ENCODE results near the gene STAB1.

STAB1 gene

DNA sequence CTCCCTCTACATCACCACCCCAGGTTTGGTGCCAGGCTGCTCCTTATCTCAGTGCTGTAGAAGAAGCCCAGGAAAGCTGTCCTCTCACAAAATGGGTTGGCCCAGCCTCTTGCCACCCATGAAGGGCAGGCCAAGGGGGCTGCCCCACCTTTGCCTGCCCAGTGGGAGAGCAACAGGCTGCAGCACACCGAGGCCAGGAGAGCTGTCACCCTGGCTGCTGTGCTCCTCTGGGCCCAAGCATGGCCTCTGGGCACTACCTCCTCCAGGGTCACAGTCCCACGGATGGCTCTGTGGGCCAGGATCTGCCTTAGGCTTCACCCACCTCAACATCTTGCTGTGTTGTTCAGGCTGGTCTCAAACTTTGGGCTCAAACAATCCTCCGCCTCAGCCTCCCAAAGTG, 6.4 kb upstream of the STAB1 start:
- Mint-ChIP-seq H3K27ac (no peak overlapping the region), H3K4me1 (ENCODE audit: low read depth) (no peaks in the 10 kb centered on the region)

DNA sequence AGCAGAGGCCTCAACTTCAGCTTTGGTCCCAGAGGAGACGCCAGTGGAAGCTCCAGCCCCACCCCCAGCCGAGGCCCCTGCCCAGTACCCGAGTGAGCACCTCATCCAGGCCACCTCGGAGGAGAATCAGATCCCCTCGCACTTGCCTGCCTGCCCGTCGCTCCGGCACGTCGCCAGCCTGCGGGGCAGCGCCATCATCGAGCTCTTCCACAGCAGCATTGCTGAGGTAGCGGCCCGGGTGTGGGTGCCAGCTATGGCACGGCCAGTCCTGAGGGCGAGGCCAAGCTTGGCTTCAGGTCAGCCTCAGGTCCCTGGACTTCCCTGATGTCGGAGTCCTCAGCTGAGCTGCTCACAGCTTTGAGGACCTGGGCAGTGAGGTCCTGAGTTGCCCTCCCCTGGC, 5.7 kb upstream of the STAB1 start:
- Mint-ChIP-seq H3K9me3 (no peaks in the 10 kb centered on the region), H3K36me3 (ENCODE audit: low read depth) (peaks cover 26% of the 10 kb centered on the region), H3K27me3 (no peaks in the 10 kb centered on the region), H3K4me1 (ENCODE audit: low read depth) (no peaks in the 10 kb centered on the region), H3K4me3 (no peak overlapping the region), H3K27ac (no peak overlapping the region)

More for the DNA sequence above, 6.4 kb upstream of the STAB1 start:
- Mint-ChIP-seq H3K36me3 (ENCODE audit: low read depth) (peaks cover 26% of the 10 kb centered on the region), H3K9me3 (no peaks in the 10 kb centered on the region), H3K4me3 (no peak overlapping the region), H3K27me3 (no peaks in the 10 kb centered on the region)

DNA sequence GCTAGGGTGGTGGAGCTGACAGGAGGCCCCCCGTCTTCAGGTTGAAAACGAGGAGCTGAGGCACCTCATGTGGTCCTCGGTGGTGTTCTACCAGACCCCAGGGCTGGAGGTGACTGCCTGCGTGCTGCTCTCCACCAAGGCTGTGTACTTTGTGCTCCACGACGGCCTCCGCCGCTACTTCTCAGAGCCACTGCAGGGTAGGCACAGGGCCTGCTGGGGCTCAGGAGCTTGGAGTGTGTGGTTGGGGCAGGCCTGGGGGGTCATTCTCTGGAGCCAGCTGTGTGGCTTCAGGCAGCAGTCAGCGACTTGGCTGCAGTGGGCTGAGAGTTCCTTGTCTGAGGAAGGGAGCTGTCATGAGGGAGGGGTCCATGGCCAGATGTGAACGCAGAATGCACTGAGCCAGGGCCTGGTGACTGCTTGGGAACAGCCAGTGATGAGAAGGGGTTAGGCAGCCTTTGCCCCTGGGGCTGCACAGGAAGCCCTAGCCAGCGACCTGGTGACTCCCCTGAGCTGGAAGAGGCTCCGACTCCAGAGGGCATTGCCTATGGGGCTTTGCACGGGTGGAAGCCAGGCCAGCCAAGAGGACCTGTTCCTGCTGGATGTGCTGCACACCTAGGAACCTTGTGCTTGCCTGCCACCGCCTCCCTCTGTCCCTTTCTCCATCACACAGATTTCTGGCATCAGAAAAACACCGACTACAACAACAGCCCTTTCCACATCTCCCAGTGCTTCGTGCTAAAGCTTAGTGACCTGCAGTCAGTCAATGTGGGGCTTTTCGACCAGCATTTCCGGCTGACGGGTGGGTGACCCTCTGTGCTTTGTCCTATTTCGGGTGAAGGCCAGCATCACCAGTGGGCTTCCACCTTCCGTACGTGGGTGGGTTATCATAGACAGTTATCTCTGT, 4.9 kb upstream of the STAB1 start:
- no peaks in the 10 kb centered on the region for H3K4me1 Mint-ChIP-seq (ENCODE audit: low read depth)
- H3K27ac Mint-ChIP-seq = no peak overlapping the region

DNA sequence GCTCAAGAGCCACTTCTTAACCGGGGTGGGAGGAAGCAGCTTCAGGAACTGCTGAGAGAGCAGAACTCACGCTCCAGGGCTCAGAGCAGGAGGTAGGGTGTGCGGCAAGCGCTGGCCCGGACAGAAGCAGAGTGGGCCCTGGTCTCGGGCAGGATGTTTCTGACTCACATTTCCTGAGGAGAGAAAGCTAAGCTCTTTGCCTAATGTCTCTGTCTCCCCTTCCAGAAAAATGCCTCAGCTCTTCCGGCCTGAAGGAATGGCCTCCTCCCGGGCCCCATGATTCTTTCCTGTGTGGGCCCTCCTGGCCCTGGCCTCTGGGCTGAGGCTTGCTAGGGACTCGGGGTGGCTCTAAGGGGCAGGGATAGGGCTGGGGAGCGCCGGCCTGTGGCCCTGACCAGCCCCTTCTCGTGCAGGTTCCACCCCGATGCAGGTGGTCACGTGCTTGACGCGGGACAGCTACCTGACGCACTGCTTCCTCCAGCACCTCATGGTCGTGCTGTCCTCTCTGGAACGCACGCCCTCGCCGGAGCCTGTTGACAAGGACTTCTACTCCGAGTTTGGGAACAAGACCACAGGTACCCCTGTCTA, 4.1 kb upstream of the STAB1 start:
- Mint-ChIP-seq H3K4me1 (ENCODE audit: low read depth) (no peaks in the 10 kb centered on the region), H3K36me3 (ENCODE audit: low read depth) (peaks cover 19% of the 10 kb centered on the region)

More for the DNA sequence above, 4.9 kb upstream of the STAB1 start:
- H3K36me3 Mint-ChIP-seq (ENCODE audit: low read depth) = peaks cover 25% of the 10 kb centered on the region
- no peaks in the 10 kb centered on the region for H3K27me3 Mint-ChIP-seq
- no peaks in the 10 kb centered on the region for H3K9me3 Mint-ChIP-seq
- H3K4me3 Mint-ChIP-seq = no peak overlapping the region

DNA sequence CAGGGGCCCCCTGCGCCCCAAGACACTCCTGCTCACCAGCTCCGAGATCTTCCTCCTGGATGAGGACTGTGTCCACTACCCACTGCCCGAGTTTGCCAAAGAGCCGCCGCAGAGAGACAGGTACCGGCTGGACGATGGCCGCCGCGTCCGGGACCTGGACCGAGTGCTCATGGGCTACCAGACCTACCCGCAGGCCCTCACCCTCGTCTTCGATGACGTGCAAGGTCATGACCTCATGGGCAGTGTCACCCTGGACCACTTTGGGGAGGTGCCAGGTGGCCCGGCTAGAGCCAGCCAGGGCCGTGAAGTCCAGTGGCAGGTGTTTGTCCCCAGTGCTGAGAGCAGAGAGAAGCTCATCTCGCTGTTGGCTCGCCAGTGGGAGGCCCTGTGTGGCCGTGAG, 3.1 kb upstream of the STAB1 start:
- H3K27ac Mint-ChIP-seq = no peak overlapping the region
- no peaks in the 10 kb centered on the region for H3K4me1 Mint-ChIP-seq (ENCODE audit: low read depth)
- no peaks in the 10 kb centered on the region for H3K9me3 Mint-ChIP-seq
- H3K4me3 Mint-ChIP-seq = no peak overlapping the region
- H3K27me3 Mint-ChIP-seq = no peaks in the 10 kb centered on the region
- peaks cover 15% of the 10 kb centered on the region for H3K36me3 Mint-ChIP-seq (ENCODE audit: low read depth)

More for the DNA sequence above, 4.1 kb upstream of the STAB1 start:
- Mint-ChIP-seq H3K4me3 (no peak overlapping the region), H3K27ac (no peak overlapping the region), H3K27me3 (no peaks in the 10 kb centered on the region), H3K9me3 (no peaks in the 10 kb centered on the region)

DNA sequence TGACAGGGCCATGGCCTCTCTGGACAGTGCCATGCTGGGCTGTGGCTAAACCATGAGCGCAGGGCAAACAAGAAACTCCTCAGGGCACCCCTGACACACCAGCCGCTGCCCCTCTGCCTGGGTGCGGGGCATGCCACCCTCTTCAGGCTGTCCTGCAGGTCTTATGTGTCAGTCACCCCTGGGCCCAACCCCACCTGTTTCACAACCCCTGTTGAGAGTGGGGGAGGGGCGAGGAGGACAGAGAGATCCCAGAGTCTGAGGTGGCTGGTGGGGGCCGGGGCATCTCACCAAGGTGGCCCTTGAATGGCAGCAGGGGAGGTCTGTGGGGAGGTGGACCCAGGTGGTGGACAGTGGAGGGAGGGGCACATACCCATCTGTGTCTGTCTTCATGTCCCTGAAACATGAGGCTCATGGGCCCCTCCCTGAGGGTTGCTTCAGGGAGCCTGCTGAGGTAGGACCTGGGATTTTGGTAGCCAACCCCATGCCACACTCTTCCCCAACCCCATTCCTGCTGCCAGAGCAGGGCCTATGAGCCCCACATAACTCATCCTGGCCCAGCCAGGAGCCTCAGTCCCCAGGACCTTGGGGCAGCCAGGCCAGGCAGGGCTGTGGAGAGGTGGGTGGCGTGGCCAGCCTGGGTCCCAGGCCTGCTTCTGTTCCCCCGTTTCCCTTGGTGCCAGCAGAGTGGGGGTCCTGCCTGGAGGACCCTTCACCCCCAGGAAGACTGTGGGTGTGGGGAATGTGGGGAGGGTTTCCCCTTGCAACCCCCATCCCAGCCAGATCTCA, 1.7 kb upstream of the STAB1 start:
- H3K36me3 Mint-ChIP-seq (ENCODE audit: low read depth) = peaks cover 15% of the 10 kb centered on the region
- no peaks in the 10 kb centered on the region for H3K9me3 Mint-ChIP-seq
- H3K27ac Mint-ChIP-seq = no peak overlapping the region
- no peak overlapping the region for H3K4me3 Mint-ChIP-seq
- no peaks in the 10 kb centered on the region for H3K27me3 Mint-ChIP-seq
- H3K4me1 Mint-ChIP-seq (ENCODE audit: low read depth) = peaks cover 3% of the 10 kb centered on the region

DNA sequence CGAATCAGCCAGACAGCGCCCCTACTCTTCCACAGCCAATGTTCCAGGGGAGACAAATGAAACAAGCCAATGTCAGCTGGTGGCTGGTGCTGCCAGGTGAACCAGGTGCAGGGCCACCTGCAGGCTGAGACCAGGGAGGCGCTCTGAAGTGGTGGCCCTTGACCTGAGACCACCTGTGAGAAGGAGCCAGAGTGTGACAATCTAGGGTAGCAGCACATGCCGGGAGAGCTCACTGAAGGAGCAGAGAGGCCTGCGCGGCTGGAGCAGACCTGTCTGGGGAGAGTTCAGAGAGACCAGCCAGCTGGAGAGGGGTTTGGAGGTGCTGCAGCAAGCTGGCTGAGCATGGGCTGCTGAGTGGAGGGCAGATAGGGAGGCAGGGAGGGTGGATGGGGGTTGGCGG, 693 bp upstream of the STAB1 start:
- no peak overlapping the region for H3K27ac Mint-ChIP-seq
- H3K27me3 Mint-ChIP-seq = no peaks in the 10 kb centered on the region
- H3K4me3 Mint-ChIP-seq = no peak overlapping the region
- peaks cover 9% of the 10 kb centered on the region for H3K4me1 Mint-ChIP-seq (ENCODE audit: low read depth)
- no peaks in the 10 kb centered on the region for H3K9me3 Mint-ChIP-seq
- peaks cover 15% of the 10 kb centered on the region for H3K36me3 Mint-ChIP-seq (ENCODE audit: low read depth)

DNA sequence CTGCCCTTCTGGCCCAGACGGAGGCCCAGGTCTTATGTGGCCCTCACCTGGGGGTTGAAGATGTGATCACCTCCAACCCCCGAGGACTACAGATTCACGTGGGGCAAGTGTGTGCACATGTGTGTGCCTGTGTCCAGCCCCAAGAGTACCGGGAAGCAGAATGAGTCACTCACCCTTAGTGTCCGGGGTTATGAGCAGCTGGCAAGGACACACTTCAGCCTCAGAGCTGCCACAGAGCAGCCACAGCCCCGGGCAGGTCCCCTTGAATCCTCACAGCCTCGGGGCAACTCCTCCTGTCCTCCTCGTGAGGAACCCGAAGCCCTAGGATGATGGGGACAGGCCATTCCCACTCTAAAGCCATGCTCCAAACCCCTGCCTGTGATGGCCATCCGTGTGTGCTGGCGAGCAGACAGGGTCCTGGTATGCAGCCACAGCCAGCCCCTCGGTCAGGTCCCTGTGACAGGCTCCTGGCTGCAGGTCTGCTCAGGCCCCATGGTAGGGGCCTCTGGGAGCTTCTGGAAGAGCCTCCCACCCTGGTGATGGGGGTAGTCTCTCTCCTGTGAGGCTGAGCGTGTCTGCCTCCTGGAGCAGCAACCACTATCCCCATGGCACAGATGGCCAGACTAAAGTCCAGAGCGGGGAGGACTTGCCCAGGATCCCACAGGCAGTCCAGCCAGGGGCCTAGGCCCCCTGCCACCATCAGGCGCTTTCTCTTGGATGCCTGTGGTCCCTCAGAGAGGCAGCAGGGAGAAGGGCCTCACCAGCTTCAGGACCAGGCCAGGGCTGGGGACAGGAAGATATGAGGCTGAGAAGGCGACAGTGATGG, 852 bp downstream of the STAB1 start:
- no peak overlapping the region for H3K27ac Mint-ChIP-seq
- H3K36me3 Mint-ChIP-seq (ENCODE audit: low read depth) = peaks cover 11% of the 10 kb centered on the region
- H3K9me3 Mint-ChIP-seq = no peaks in the 10 kb centered on the region
- H3K4me1 Mint-ChIP-seq (ENCODE audit: low read depth) = peaks cover 9% of the 10 kb centered on the region
- no peak overlapping the region for H3K4me3 Mint-ChIP-seq
- H3K27me3 Mint-ChIP-seq = no peaks in the 10 kb centered on the region

DNA sequence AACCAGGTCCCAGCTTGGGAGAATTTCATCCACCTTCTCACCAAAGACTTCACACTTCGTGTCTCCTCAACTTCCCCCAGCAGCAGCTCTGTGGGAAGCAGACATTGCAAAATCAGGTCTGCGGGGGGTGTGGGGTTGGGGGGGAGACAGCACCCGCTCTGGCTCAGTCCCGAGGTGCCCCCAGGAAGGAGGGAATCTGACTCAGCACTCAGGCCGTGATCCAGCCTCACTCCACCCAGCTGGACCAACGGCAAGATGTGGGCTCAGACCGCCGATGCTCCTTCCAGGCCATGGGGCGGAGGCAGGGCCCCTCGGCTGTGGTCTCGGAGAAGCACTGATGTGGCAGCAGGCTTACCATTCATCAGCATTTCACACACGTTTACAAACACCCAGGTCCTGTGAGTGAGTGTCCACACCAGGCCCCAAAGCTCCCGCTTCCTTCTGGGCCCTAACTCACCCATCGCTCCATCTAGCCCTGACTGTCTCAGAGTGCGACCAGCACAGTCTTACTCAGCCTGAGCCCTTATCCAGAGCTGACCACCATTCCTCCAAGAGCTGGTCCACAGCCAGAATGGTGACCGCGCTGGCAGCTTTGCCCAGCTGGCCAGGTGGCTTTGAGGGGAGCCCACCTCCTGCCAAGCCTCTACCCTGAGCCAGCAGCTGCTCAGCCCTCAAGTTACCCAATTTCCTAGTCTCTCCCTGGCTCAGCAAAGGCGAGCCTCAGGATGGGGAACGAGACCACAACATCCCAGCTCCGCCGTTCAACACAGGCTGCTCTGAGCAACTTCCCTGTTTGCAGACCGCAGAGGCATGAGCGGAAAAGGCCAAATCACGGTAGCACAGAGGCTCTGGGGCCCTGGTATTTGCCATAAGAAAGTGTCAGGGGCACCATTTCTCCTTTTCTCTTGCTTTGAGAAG, 3.3 kb downstream of the STAB1 start:
- no peaks in the 10 kb centered on the region for H3K27me3 Mint-ChIP-seq
- H3K4me3 Mint-ChIP-seq = no peak overlapping the region
- no peaks in the 10 kb centered on the region for H3K9me3 Mint-ChIP-seq
- peaks cover 9% of the 10 kb centered on the region for H3K4me1 Mint-ChIP-seq (ENCODE audit: low read depth)
- no peaks in the 10 kb centered on the region for H3K36me3 Mint-ChIP-seq (ENCODE audit: low read depth)
- H3K27ac Mint-ChIP-seq = no peak overlapping the region

DNA sequence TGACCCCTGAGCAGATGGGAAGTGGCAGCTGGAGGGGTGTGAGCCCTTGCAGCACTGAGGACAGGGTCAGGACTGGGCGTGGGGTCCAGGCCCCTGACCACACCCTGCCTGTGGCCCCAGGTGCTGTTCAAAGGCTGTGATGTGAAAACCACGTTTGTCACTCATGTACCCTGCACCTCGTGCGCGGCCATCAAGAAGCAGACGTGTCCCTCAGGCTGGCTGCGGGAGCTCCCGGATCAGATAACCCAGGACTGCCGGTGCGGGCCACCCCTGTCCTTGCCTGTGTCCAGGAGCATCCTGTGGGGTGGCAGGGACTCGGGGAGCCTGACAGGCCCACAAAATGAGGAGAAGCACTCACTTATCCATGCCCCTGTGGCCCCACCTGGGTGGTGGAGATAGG, 5.9 kb downstream of the STAB1 start:
- Mint-ChIP-seq H3K4me1 (ENCODE audit: low read depth) (peaks cover 9% of the 10 kb centered on the region), H3K27ac (no peak overlapping the region), H3K9me3 (no peaks in the 10 kb centered on the region), H3K27me3 (no peaks in the 10 kb centered on the region), H3K4me3 (no peak overlapping the region), H3K36me3 (ENCODE audit: low read depth) (no peaks in the 10 kb centered on the region)

DNA sequence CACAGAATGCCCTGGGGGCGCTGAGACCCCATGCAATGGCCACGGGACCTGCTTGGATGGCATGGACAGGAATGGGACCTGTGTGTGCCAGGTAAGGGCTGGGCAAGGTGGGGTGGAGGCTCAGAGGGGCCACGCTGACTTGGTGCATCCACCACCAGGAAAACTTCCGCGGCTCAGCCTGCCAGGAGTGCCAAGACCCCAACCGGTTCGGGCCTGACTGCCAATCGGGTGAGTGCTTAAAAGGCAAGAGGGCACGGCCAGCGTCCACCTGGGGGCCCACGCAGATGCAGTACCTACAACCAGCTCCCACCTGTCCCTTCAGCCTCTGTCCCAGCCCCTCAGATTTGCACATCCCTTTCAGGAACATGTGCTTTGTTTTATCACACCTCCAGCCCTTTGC, 6.9 kb downstream of the STAB1 start:
- Mint-ChIP-seq H3K27me3 (no peaks in the 10 kb centered on the region), H3K4me1 (ENCODE audit: low read depth) (peaks cover 9% of the 10 kb centered on the region), H3K4me3 (no peak overlapping the region), H3K36me3 (ENCODE audit: low read depth) (no peaks in the 10 kb centered on the region), H3K27ac (no peak overlapping the region), H3K9me3 (no peaks in the 10 kb centered on the region)

DNA sequence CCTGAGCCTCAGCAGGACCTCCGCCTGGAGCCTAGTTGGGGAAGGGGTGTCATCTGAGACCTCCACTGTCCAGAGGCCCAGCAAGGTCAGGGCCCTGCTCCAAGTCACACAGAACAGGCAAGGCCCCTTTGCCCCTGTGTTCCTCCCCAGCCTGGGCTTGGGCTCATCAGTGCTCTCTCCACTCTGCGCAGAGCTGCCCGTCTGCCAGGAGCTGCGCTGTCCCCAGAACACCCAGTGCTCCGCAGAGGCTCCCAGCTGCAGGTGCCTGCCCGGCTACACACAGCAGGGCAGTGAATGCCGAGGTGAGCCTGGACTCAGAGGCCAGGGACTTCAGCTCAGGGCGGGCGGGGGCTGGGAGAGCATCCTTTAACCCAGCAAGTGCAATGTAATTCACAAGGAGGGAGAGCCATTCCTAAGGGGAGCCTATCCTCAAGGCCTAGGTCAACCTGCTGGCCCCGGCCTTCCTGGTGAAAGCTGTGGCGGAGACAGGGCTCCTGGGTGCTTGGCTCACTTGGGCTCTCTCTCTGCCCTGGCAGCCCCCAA, 7.7 kb downstream of the STAB1 start:
- no peak overlapping the region for H3K27ac Mint-ChIP-seq
- H3K4me3 Mint-ChIP-seq = no peak overlapping the region
- no peaks in the 10 kb centered on the region for H3K27me3 Mint-ChIP-seq
- peaks cover 9% of the 10 kb centered on the region for H3K4me1 Mint-ChIP-seq (ENCODE audit: low read depth)
- no peaks in the 10 kb centered on the region for H3K36me3 Mint-ChIP-seq (ENCODE audit: low read depth)
- no peaks in the 10 kb centered on the region for H3K9me3 Mint-ChIP-seq

DNA sequence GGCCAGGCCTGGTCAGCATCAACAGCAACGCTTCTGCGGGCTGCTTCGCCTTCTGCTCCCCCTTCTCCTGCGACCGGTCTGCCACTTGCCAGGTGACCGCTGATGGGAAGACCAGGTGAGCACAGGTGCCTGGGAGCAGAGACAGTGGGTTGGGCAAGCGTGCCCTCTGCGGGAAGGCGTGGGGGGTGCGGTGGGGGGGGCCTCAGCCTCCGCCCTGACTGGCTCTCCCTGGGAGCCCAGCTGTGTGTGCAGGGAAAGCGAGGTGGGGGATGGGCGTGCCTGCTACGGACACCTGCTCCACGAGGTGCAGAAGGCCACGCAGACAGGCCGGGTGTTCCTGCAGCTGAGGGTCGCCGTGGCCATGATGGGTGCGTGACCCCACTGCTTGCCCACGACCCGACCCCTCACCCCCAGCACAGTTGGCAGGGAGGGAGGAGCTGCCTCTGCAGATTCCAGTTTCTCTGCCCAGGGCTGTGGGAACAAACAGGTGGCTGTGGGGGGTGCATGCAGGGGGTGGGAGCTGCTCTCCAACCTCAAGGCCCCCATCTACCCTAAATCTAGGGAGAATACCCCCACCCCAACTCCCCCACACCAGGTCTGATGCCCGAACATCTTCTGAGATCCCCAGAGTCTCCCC, 8.8 kb downstream of the STAB1 start:
- H3K4me3 Mint-ChIP-seq = no peak overlapping the region
- H3K27ac Mint-ChIP-seq = no peak overlapping the region
- H3K4me1 Mint-ChIP-seq (ENCODE audit: low read depth) = peaks cover 1% of the 10 kb centered on the region
- no peaks in the 10 kb centered on the region for H3K9me3 Mint-ChIP-seq
- H3K27me3 Mint-ChIP-seq = no peaks in the 10 kb centered on the region
- H3K36me3 Mint-ChIP-seq (ENCODE audit: low read depth) = no peaks in the 10 kb centered on the region
